ENCODE data around the gene PTPRR.

The PTPRR gene

GRCh38 chr12:70826156-70826555 lies 94.4 kb downstream of the PTPRR start:
- Histone ChIP-seq H3K36me3 (no peaks in the 10 kb centered on the region), H3K27ac (no peak overlapping the region), H3K9me3 (no peaks in the 10 kb centered on the region), H3K4me1 (ENCODE audit: control insufficient read depth in 1 of 2, insufficient read depth in 1 of 2, low read depth in 1 of 2, low read length in 1 of 2) (no peaks in the 10 kb centered on the region), H3K4me3 (ENCODE audit: low read depth in 1 of 2, low read length in 1 of 2) (no peak overlapping the region), H3K27me3 (no peaks in the 10 kb centered on the region)
- TF ChIP-seq CTCF (IDR thresholded peaks at IDR 0.05): no peak

DNA sequence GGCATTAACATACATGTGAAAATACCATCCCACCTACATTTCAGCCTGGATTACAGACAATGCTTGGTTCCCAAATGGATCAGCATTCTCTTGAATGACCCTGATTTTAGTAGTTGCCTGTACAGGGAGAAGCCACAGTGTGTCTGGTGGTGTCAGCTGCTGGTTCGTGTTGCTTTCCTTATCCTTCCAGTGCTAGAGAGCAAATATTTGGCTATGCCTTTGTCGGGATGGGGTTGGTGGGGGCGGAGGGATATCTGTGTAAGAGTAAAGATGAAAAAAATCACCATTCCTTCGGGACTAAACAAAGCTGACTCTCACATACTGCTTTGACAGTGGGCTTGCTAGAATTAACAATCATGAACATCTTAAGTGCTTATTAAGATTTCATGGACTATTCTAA lies 96.0 kb downstream of the PTPRR start:
- Histone ChIP-seq H3K36me3 (no peaks in the 10 kb centered on the region), H3K27ac (no peak overlapping the region), H3K9me3 (no peaks in the 10 kb centered on the region), H3K4me1 (ENCODE audit: control insufficient read depth in 1 of 2, insufficient read depth in 1 of 2, low read depth in 1 of 2, low read length in 1 of 2) (no peaks in the 10 kb centered on the region), H3K27me3 (no peaks in the 10 kb centered on the region), H3K4me3 (ENCODE audit: low read depth in 1 of 2, low read length in 1 of 2) (no peak overlapping the region)
- TF ChIP-seq CTCF (IDR thresholded peaks at IDR 0.05): no peak

DNA sequence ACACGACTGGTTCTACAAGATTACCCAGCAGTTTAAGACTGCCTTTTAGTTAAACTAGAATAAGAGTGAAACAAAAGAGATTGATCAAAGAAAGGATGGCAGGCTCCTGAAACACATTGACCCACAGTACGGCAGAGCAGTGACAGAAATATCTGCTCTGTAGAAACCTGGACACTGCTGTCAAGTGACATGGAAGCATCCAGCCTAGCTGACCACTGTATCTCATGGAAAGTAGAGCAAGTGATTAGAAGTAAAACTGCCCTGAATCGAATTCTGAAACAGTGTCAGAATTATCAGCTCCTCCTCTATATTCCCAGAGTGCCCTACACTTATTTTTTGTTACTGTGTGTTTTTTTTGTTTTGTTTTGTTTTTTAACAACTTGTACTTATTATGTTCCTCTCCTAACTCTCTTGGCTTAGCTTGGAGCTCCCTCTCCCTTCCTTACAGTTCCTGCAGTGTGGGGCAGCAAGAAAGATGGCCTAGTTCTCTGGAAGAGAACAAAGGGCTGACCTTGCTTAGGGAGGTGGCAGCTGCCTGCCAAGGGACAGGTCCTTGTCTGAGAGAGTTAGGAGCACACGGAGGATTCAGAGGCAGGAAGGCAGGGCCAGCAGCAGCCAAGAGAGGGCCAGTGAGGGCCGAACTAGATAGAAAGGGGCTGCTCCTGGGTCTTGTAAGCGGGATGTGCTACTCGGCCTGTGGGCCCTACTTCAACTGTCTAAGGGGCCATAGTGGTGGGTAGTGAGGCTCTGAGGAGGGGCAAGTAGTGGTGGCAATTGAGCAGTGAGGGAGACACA lies 97.2 kb downstream of the PTPRR start:
- no peaks in the 10 kb centered on the region for H3K36me3 ChIP-seq
- TF ChIP-seq CTCF (IDR thresholded peaks at IDR 0.05): no peak
- no peaks in the 10 kb centered on the region for H3K4me1 ChIP-seq (ENCODE audit: control insufficient read depth in 1 of 2, insufficient read depth in 1 of 2, low read depth in 1 of 2, low read length in 1 of 2)
- H3K9me3 ChIP-seq: no peaks in the 10 kb centered on the region
- no peaks in the 10 kb centered on the region for H3K27me3 ChIP-seq
- no peak overlapping the region for H3K27ac ChIP-seq
- no peak overlapping the region for H3K4me3 ChIP-seq (ENCODE audit: low read depth in 1 of 2, low read length in 1 of 2)

- H3K27ac ChIP-seq: no peak overlapping the region
- TF ChIP-seq CTCF (IDR thresholded peaks at IDR 0.05): no peak
- no peaks in the 10 kb centered on the region for H3K36me3 ChIP-seq
- no peak overlapping the region for H3K4me3 ChIP-seq (ENCODE audit: low read depth in 1 of 2, low read length in 1 of 2)
- H3K27me3 ChIP-seq: no peaks in the 10 kb centered on the region
- H3K4me1 ChIP-seq (ENCODE audit: control insufficient read depth in 1 of 2, insufficient read depth in 1 of 2, low read depth in 1 of 2, low read length in 1 of 2): no peaks in the 10 kb centered on the region
- no peaks in the 10 kb centered on the region for H3K9me3 ChIP-seq
Measured at GRCh38 chr12:70822412-70822811, 98.1 kb downstream of the PTPRR start.

DNA sequence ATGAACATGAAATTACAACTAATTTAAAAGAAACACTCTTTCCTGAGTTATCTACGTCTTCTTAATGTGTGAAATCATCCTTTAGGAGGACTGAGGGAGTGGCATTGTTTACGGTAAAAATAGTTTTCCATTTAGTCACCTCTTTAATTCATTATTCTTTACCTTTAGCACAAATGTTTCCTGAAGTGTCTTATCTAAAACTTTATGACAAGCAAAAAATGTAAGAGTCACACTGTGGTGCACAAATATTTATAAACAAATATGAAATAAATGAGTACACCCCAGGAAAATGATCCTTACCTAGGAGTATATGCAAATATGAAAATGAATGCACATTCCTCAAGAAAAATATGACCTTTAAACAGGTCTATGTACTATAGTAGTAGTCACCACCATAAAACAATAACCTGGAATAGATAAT lies 104.6 kb downstream of the PTPRR start:
- Histone ChIP-seq H3K27me3 (no peaks in the 10 kb centered on the region), H3K4me3 (ENCODE audit: low read depth in 1 of 2, low read length in 1 of 2) (no peak overlapping the region), H3K9me3 (no peaks in the 10 kb centered on the region), H3K27ac (no peak overlapping the region), H3K4me1 (ENCODE audit: control insufficient read depth in 1 of 2, insufficient read depth in 1 of 2, low read depth in 1 of 2, low read length in 1 of 2) (no peaks in the 10 kb centered on the region), H3K36me3 (no peaks in the 10 kb centered on the region)
- no peak for TF ChIP-seq CTCF (IDR thresholded peaks at IDR 0.05)
